ENCODE measurements around the gene MTFR2. TPM values are rescaled to one million over a fixed set of nuclear protein-coding genes. Genes with fewer than 3 reads are reported as not detected.
"Not testable (repeated sequence)": the region's sequence is repeated elsewhere in the genome, so short reads cannot be mapped to it uniquely, and the experiment has no call there.

The MTFR2 gene
- total RNA-seq, 1 donor from 2014 or later: not detected

DNA sequence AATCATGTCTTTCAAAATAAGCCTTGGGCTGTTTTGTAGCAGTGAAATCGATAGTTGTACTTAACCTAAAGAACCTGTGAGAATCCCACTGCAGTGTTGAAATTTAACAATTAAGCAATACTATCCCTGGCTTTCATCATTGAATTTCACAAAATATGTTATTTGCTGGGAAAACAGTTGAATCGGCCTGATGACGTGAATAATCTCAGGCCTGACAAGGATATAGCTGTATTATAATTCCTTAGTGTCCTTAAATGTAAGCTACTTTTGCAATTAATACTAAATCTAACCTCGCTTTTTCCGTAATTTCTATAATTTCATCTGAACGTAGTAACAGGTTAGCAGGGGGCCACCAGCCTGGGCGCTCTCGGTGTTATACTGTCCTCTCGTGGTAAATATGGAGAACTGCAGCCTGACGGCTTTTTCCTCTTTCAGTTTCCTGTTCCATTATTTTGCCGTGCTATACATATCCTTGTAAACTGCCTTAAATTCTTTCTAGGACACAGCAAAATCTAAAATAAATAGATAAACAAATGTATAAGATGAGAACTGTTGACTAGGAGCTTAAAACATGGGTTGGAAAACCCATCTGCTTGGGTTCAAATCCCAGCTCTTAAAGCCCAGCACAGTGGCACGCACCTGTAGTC is 24.0 kb downstream of the MTFR2 start:
- Histone ChIP-seq H3K27me3 (no peaks in the 10 kb centered on the region), H3K36me3 (no peaks in the 10 kb centered on the region), H3K27ac (no peak overlapping the region), H3K4me1 (no peaks in the 10 kb centered on the region), H3K4me3 (peak overlapping the region; percentile 18 to 41), H3K9me3 (no peaks in the 10 kb centered on the region)
- intact Hi-C loops (cut with DNase I): loop anchor here (1.0 to 5.0 kb wide), 3 partner anchors 690 to 774 kb away; no protein-coding TSS in a partner anchor
- TF ChIP-seq, protein P1, sequence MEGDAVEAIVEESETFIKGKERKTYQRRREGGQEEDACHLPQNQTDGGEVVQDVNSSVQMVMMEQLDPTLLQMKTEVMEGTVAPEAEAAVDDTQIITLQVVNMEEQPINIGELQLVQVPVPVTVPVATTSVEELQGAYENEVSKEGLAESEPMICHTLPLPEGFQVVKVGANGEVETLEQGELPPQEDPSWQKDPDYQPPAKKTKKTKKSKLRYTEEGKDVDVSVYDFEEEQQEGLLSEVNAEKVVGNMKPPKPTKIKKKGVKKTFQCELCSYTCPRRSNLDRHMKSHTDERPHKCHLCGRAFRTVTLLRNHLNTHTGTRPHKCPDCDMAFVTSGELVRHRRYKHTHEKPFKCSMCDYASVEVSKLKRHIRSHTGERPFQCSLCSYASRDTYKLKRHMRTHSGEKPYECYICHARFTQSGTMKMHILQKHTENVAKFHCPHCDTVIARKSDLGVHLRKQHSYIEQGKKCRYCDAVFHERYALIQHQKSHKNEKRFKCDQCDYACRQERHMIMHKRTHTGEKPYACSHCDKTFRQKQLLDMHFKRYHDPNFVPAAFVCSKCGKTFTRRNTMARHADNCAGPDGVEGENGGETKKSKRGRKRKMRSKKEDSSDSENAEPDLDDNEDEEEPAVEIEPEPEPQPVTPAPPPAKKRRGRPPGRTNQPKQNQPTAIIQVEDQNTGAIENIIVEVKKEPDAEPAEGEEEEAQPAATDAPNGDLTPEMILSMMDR (IDR thresholded peaks at IDR 0.05): peak; percentile 95 to 100 (median 100)
- peak in 1 of 2 donors; percentile 75 for DNase-seq (ENCODE audit: low spot score in 2 of 2)

DNA sequence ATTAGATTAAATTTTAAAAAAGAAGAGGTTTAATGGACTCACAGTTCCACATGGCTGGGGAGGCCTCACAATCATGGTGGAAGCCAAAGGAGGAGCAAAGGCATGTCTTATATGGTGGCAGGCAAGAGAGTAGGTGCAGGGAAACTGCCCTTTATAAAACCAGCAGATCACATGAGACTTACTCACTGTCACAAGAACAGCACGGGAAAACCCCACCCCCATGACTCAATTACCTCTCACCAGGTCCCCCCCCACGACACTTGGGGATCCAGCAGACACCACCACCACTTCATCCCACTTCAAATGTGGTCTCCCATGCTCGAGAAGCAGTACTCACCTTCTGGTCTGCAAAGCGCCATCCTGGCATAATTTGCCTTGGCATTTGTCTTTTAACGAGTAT is 24.6 kb downstream of the MTFR2 start:
- no peaks in the 10 kb centered on the region for H3K27me3 ChIP-seq
- H3K4me1 ChIP-seq: no peaks in the 10 kb centered on the region
- no peaks in the 10 kb centered on the region for H3K36me3 ChIP-seq
- DNase-seq (ENCODE audit: low spot score in 2 of 2): no peak
- intact Hi-C loops (cut with DNase I): loop anchor here (5.0 kb wide), 1 partner anchor 773 kb away; no protein-coding TSS in a partner anchor
- H3K27ac ChIP-seq: no peak overlapping the region
- H3K4me3 ChIP-seq: no peak overlapping the region
- H3K9me3 ChIP-seq: no peaks in the 10 kb centered on the region
- TF ChIP-seq, protein P1 (IDR thresholded peaks at IDR 0.05): no peak

DNA sequence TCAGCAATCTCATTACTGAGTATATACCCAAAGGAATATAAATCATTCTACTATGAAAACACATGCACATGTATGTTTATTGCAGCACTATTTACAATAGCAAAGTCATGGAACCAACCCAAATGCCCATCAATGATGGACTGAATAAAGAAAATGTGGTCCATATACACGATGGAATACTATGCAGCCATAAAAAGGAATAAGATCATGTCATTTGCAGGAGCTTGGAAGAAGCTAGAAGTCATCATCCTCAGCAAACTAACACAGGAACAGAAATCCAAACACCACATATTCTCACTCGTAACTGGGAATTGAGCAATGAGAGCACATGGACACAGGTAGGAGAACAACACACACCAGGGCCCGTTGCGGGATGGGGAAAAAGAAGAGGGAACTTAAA is 25.1 kb downstream of the MTFR2 start:
- not testable (repeated sequence) for H3K36me3 ChIP-seq; H3K27ac ChIP-seq; H3K9me3 ChIP-seq; H3K4me1 ChIP-seq; H3K27me3 ChIP-seq; H3K4me3 ChIP-seq; DNase-seq (ENCODE audit: low spot score in 2 of 2)
- intact Hi-C loops (cut with DNase I): loop anchor here (5.0 kb wide), 1 partner anchor 773 kb away; no protein-coding TSS in a partner anchor

DNA sequence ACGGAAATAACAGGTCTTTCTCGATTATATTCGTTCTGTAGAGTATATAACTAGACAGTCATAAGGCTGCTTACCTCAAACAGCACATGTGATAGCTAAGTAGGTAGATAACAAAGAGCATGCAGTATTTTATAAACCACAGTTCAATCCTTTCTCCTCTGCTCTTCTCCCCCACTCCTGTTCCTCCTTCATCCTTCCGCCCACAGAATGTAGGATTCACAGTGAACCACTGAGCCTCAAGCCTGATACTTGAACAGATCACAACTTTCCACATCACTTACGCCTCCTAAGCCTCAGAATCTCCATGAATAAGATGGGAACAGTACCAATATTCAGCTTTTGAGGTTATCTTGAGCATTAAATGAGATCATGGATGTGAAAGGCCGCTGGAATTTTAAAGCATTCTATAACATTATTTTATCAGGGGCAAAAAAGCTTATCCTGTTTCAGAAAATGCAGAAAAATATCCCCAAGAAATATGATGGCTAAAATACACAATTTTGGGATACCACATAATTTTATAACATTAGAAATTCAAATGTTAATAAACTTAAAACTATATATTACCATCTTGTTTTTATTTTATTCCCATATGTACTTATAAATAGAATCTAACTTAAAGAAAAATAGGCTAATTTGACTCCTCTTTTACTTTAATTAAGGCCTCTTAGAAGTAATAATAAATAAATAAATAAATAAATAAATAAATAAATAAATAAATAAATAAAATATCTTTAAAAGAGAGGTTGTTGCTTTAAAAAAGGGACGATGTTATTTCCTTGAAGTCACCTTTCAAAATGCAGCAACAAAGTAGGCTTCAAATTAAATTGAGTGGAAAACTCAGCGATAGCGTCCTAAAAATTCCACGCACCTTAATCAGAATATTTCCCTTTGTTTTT is 33.4 kb downstream of the MTFR2 start:
- H3K36me3 ChIP-seq: no peaks in the 10 kb centered on the region
- no peaks in the 10 kb centered on the region for H3K9me3 ChIP-seq
- no peaks in the 10 kb centered on the region for H3K27me3 ChIP-seq
- DNase-seq (ENCODE audit: low spot score in 2 of 2): no peak
- TF ChIP-seq, protein P1 (IDR thresholded peaks at IDR 0.05): no peak
- no peaks in the 10 kb centered on the region for H3K4me1 ChIP-seq
- intact Hi-C loops (cut with DNase I): no loop called here
- H3K27ac ChIP-seq: no peak overlapping the region
- H3K4me3 ChIP-seq: no peak overlapping the region

DNA sequence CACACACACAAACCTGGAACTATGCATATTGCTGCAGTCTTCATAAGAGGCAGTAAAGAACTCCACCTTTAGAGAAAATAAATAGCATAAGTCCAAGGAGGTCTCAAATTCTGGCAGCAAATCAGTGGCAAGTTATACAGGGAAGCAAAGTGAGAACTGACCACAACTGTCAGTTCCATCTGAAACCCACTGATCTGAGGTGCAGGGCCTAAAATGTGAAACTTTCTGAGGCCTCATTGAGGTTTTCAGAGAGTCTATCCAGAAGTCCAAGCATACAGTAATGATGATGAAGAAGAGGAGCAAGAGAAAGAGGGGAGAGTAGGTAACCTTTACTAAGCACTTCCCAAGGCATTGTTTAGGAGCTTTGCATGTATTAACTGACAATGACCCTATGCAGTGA is 36.3 kb downstream of the MTFR2 start:
- Histone ChIP-seq H3K27me3 (no peaks in the 10 kb centered on the region), H3K4me3 (no peak overlapping the region), H3K9me3 (no peaks in the 10 kb centered on the region), H3K27ac (no peak overlapping the region), H3K4me1 (no peaks in the 10 kb centered on the region), H3K36me3 (no peaks in the 10 kb centered on the region)
- TF ChIP-seq, protein P1 (IDR thresholded peaks at IDR 0.05): no peak
- intact Hi-C loops (cut with DNase I): no loop called here
- DNase-seq (ENCODE audit: low spot score in 2 of 2): no peak

DNA sequence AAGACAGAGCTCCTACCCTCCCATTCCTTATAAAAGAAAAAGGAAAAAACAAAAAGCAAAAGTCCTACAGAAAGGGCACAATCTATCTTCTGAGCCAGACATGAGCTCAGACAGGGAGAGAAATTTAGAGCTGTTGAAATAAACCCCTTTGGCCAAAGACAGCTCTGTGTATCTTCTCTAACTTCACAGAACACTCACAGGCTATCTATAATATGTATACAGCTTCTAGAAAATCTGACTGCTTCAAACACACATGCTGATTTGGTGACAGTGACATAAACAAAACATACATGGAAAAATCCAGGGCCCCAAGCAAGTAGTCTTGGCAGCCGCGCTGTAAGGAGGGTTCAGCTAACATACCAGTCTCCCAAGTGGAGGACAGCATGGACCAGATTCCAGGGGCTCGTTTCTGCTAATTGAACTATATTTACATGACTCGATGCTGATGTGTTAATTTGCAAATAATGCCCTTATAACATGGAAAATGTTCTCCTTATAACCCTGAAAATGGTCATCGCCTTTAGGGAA is 37.0 kb downstream of the MTFR2 start:
- Histone ChIP-seq H3K36me3 (no peaks in the 10 kb centered on the region), H3K27me3 (no peaks in the 10 kb centered on the region), H3K4me1 (no peaks in the 10 kb centered on the region), H3K9me3 (no peaks in the 10 kb centered on the region), H3K27ac (no peak overlapping the region), H3K4me3 (no peak overlapping the region)
- intact Hi-C loops (cut with DNase I): no loop called here
- DNase-seq (ENCODE audit: low spot score in 2 of 2): no peak
- TF ChIP-seq, protein P1 (IDR thresholded peaks at IDR 0.05): no peak
